Measurements from ENCODE around the gene KRTAP10-5. TPM values are rescaled to one million over a fixed set of nuclear protein-coding genes. Genes with fewer than 3 reads are reported as not detected.

Gene KRTAP10-5
- total RNA-seq, 1 donor from 2014 or later, result not detected

- H3K27me3 Mint-ChIP-seq (ENCODE audit: unreplicated experiment), result peaks cover 8% of the 10 kb centered on the region
- no peaks in the 10 kb centered on the region for H3K4me1 Mint-ChIP-seq (ENCODE audit: low read depth, unreplicated experiment)
- no peak overlapping the region for H3K27ac Mint-ChIP-seq (ENCODE audit: unreplicated experiment)
- peaks cover 29% of the 10 kb centered on the region for H3K9me3 Mint-ChIP-seq (ENCODE audit: unreplicated experiment)
- DNase-seq, result no peak
- no peak overlapping the region for H3K4me3 Mint-ChIP-seq (ENCODE audit: unreplicated experiment)
- no peak for TF ChIP-seq CTCF (IDR thresholded peaks at IDR 0.05; ENCODE audit: partially characterized antibody, unreplicated experiment)
- peaks cover 36% of the 10 kb centered on the region for H3K36me3 Mint-ChIP-seq (ENCODE audit: unreplicated experiment)
Measured at GRCh38 chr21:44571844-44572782, 8.3 kb downstream of the KRTAP10-5 start.

- Mint-ChIP-seq H3K9me3 (ENCODE audit: unreplicated experiment) (peaks cover 29% of the 10 kb centered on the region), H3K36me3 (ENCODE audit: unreplicated experiment) (peaks cover 28% of the 10 kb centered on the region), H3K27me3 (ENCODE audit: unreplicated experiment) (peaks cover 10% of the 10 kb centered on the region), H3K4me3 (ENCODE audit: unreplicated experiment) (no peak overlapping the region), H3K4me1 (ENCODE audit: low read depth, unreplicated experiment) (no peaks in the 10 kb centered on the region), H3K27ac (ENCODE audit: unreplicated experiment) (no peak overlapping the region)
- DNase-seq, result no peak
- TF ChIP-seq CTCF (IDR thresholded peaks at IDR 0.05; ENCODE audit: partially characterized antibody, unreplicated experiment), result no peak
Measured at GRCh38 chr21:44571296-44571695, 9.1 kb downstream of the KRTAP10-5 start.

GRCh38 chr21:44569861-44570517 lies 10.4 kb downstream of the KRTAP10-5 start:
- peaks cover 10% of the 10 kb centered on the region for H3K27me3 Mint-ChIP-seq (ENCODE audit: unreplicated experiment)
- DNase-seq, result no peak
- H3K9me3 Mint-ChIP-seq (ENCODE audit: unreplicated experiment), result peaks cover 21% of the 10 kb centered on the region
- H3K4me3 Mint-ChIP-seq (ENCODE audit: unreplicated experiment), result no peak overlapping the region
- TF ChIP-seq CTCF (IDR thresholded peaks at IDR 0.05; ENCODE audit: partially characterized antibody, unreplicated experiment), result no peak
- peaks cover 17% of the 10 kb centered on the region for H3K36me3 Mint-ChIP-seq (ENCODE audit: unreplicated experiment)
- H3K4me1 Mint-ChIP-seq (ENCODE audit: low read depth, unreplicated experiment), result no peaks in the 10 kb centered on the region
- no peak overlapping the region for H3K27ac Mint-ChIP-seq (ENCODE audit: unreplicated experiment)

- TF ChIP-seq CTCF (IDR thresholded peaks at IDR 0.05; ENCODE audit: partially characterized antibody, unreplicated experiment), result no peak
- Mint-ChIP-seq H3K27ac (ENCODE audit: unreplicated experiment) (no peak overlapping the region), H3K4me3 (ENCODE audit: unreplicated experiment) (no peak overlapping the region), H3K9me3 (ENCODE audit: unreplicated experiment) (peaks cover 17% of the 10 kb centered on the region), H3K27me3 (ENCODE audit: unreplicated experiment) (peaks cover 7% of the 10 kb centered on the region), H3K36me3 (ENCODE audit: unreplicated experiment) (peaks cover 17% of the 10 kb centered on the region), H3K4me1 (ENCODE audit: low read depth, unreplicated experiment) (no peaks in the 10 kb centered on the region)
- DNase-seq, result no peak
Measured at GRCh38 chr21:44568667-44569556, 11.5 kb downstream of the KRTAP10-5 start.

Measured in glutamatergic neuron (in vitro differentiated cells).